Liver (tissue), 9 donors: Measurements from ENCODE around the gene PPP1R1A. TPM values are rescaled to one million over a fixed set of nuclear protein-coding genes. Genes with fewer than 3 reads are reported as not detected.

Source experiments
- DNase-seq: peaks from one replicate; pipeline ENCODE4 v3.0.0-alpha.2; 2017; ENCODE audit warnings: low spot score
- H3K27ac ChIP-seq, 2 donors: one replicate each; pipeline ENCODE4 v1.7.0; 2013; ENCODE audit warnings: inconsistent platforms in 2 of 2, low read length in 2 of 2, control low read depth in 1 of 2, low read depth in 1 of 2, mild to moderate bottlenecking in 1 of 2
- H3K27me3 ChIP-seq, 4 donors: one replicate each; pipeline versions ENCODE4 v1.6.1 to v1.7.0; 2013; ENCODE audit warnings: low read length in 3 of 4, inconsistent platforms in 1 of 4, mild to moderate bottlenecking in 1 of 4, moderate library complexity in 1 of 4; ENCODE audit not compliant: control insufficient read depth in 4 of 4, insufficient read depth in 4 of 4
- H3K36me3 ChIP-seq, 4 donors: one replicate each; pipeline versions ENCODE4 v1.6.1 to v1.7.0; 2013; ENCODE audit warnings: low read length in 3 of 4, mild to moderate bottlenecking in 3 of 4, low read depth in 1 of 4, moderate library complexity in 1 of 4; ENCODE audit not compliant: control insufficient read depth in 4 of 4, insufficient read depth in 3 of 4
- H3K4me1 ChIP-seq, 4 donors: one replicate each; pipeline versions ENCODE4 v1.6.1 to v1.7.0; 2013; ENCODE audit warnings: low read length in 3 of 4, mild to moderate bottlenecking in 3 of 4, moderate library complexity in 1 of 4; ENCODE audit not compliant: control insufficient read depth in 4 of 4, insufficient read depth in 4 of 4
- H3K4me3 ChIP-seq, 3 donors: one replicate each; pipeline versions ENCODE4 v1.6.1 to v1.7.0; 2013; ENCODE audit warnings: low read length in 3 of 3, control low read depth in 1 of 3, low read depth in 1 of 3, mild to moderate bottlenecking in 1 of 3
- H3K9ac ChIP-seq, 2 donors: one replicate each; pipeline ENCODE4 v1.7.0; 2013; ENCODE audit warnings: low read length in 2 of 2, mild to moderate bottlenecking in 2 of 2, moderate library complexity in 2 of 2, control low read depth in 1 of 2, low read depth in 1 of 2
- H3K9me3 ChIP-seq, 4 donors: one replicate each; pipeline versions ENCODE4 v1.6.1 to v1.7.0; 2013; ENCODE audit warnings: low read length in 3 of 4; ENCODE audit not compliant: control insufficient read depth in 4 of 4
- EGR1 ChIP-seq, 2 donors: IDR thresholded peaks; 2 replicates each; pipeline ENCODE4 v1.6.1; 2016 to 2018; ENCODE audit warnings: antibody characterized with exemption in 2 of 2, low read depth in 2 of 2
- FOXA1 ChIP-seq: IDR thresholded peaks from 2 replicates; pipeline ENCODE4 v1.6.1; 2016; ENCODE audit warnings: antibody characterized with exemption
- FOXA2 ChIP-seq: IDR thresholded peaks from 2 replicates; pipeline ENCODE4 v1.6.1; 2016; ENCODE audit warnings: antibody characterized with exemption
- GABPA ChIP-seq, 2 donors: IDR thresholded peaks in 1 of 2; conservative IDR thresholded peaks in 1 of 2; 2 replicates each; pipeline ENCODE4 v1.6.1; 2016; ENCODE audit warnings: antibody characterized with exemption in 2 of 2, mild to moderate bottlenecking in 1 of 2, moderate library complexity in 1 of 2
- HNF4A ChIP-seq, 2 donors: conservative IDR thresholded peaks; 2 replicates each; pipeline ENCODE4 v1.6.1; 2016; ENCODE audit warnings: antibody characterized with exemption in 2 of 2, mild to moderate bottlenecking in 2 of 2
- HNF4G ChIP-seq: IDR thresholded peaks from 2 replicates; pipeline ENCODE4 v1.6.1; 2016; ENCODE audit warnings: antibody characterized with exemption
- JUND ChIP-seq, 2 donors: IDR thresholded peaks; 2 replicates each; pipeline ENCODE4 v1.6.1; 2016; ENCODE audit warnings: antibody characterized with exemption in 2 of 2
- MAX ChIP-seq: IDR thresholded peaks from 2 replicates; pipeline ENCODE4 v1.6.1; 2016; ENCODE audit warnings: antibody characterized with exemption
- NR2F2 ChIP-seq: IDR thresholded peaks from 2 replicates; pipeline ENCODE4 v1.6.1; 2016; ENCODE audit warnings: antibody characterized with exemption
- RAD21 ChIP-seq, 2 donors: IDR thresholded peaks; 2 replicates each; pipeline ENCODE4 v1.6.1; 2016; ENCODE audit warnings: antibody characterized with exemption in 2 of 2, mild to moderate bottlenecking in 2 of 2
- REST ChIP-seq: IDR thresholded peaks from 2 replicates; pipeline ENCODE4 v1.6.1; 2016; ENCODE audit warnings: antibody characterized with exemption, mild to moderate bottlenecking
- RXRA ChIP-seq, 2 donors: IDR thresholded peaks; 2 replicates each; pipeline ENCODE4 v1.6.1; 2017 to 2018; ENCODE audit warnings: antibody characterized with exemption in 2 of 2, mild to moderate bottlenecking in 1 of 2
- SP1 ChIP-seq: IDR thresholded peaks from 2 replicates; pipeline ENCODE4 v1.6.1; 2018; ENCODE audit warnings: antibody characterized with exemption, mild to moderate bottlenecking
- TAF1 ChIP-seq: conservative IDR thresholded peaks from 2 replicates; pipeline ENCODE4 v1.6.1; 2016; ENCODE audit warnings: antibody characterized with exemption, mild to moderate bottlenecking
- YY1 ChIP-seq: IDR thresholded peaks from 2 replicates; pipeline ENCODE4 v1.6.1; 2016; ENCODE audit warnings: antibody characterized with exemption, mild to moderate bottlenecking
- ZBTB33 ChIP-seq: IDR thresholded peaks from 2 replicates; pipeline ENCODE4 v1.6.1; 2016; ENCODE audit warnings: antibody characterized with exemption
- WGBS: extraction: QIAGEN DNeasy Blood & Tissue Kit; methylation state at CpG from one replicate; pipeline ENCODE4 v1.1.7; 2013; 5-methylcytosine and 5-hydroxymethylcytosine counted together
- polyA plus RNA-seq, 2 donors: library from polyadenylated mRNA; stranded (reverse) in 1 of 2; unstranded in 1 of 2; fragments of 200-250 nt in 1 of 2; fragments of >200 nt in 1 of 2; fragmentation: Nextera tagmentation in 1 of 2; extraction: Ambion mirVana in 1 of 2; gene quantifications; one replicate each; pipeline versions ENCODE4 v1.2.1 to v1.2.3, GENCODE V29; 2013 to 2015
- total RNA-seq, 2 donors: library from RNA; depleted of rRNA; stranded (reverse); fragments of >200 nt; gene quantifications; one replicate each; pipeline ENCODE4 v1.2.3, GENCODE V29; 2014
- donor health status: healthy.
- donor health status: healthy.
- donor health status: healthy.
- donor health status: healthy.
- donor health status: healthy.

Gene PPP1R1A
- total and polyA plus RNA-seq, 4 donors, result 8.1 to 182 (median 43.8) TPM

GRCh38 chr12:54566792-54567191 is 21.7 kb downstream of the PPP1R1A start (continued):
- TF ChIP-seq RXRA (IDR thresholded peaks at IDR 0.05), result no peak

GRCh38 chr12:54565986-54566544 is 22.4 kb downstream of the PPP1R1A start:
- 66% methylated on average over 3 of the region's 3 CpGs for WGBS
- Histone ChIP-seq H3K4me3 (no peak overlapping the region), H3K27me3 (peaks cover 0 to under 1% (median 0%) of the 10 kb centered on the region in 4 donors), H3K9me3 (no peaks in the 10 kb centered on the region), H3K27ac (no peak overlapping the region), H3K4me1 (no peaks in the 10 kb centered on the region), H3K36me3 (no peaks in the 10 kb centered on the region), H3K9ac (no peak overlapping the region)
- DNase-seq, result no peak
- TF ChIP-seq GABPA (IDR thresholded peaks at IDR 0.05 in 1 of 2, conservative IDR thresholded peaks at IDR 0.05 in 1 of 2) (no peak), NR2F2 (no peak)

GRCh38 chr12:54565310-54565985 is 23.0 kb downstream of the PPP1R1A start:
- no peak for DNase-seq
- Histone ChIP-seq H3K9me3 (no peaks in the 10 kb centered on the region), H3K36me3 (no peaks in the 10 kb centered on the region), H3K4me1 (no peaks in the 10 kb centered on the region), H3K4me3 (no peak overlapping the region), H3K27me3 (peaks cover 0 to 4% (median 0%) of the 10 kb centered on the region in 4 donors), H3K9ac (no peak overlapping the region), H3K27ac (no peak overlapping the region)
- TF ChIP-seq FOXA2 (no peak), HNF4A (conservative IDR thresholded peaks at IDR 0.05) (no peak), TAF1 (no peak), FOXA1 (no peak), SP1 (no peak), RXRA (IDR thresholded peaks at IDR 0.05) (no peak), GABPA (IDR thresholded peaks at IDR 0.05 in 1 of 2, conservative IDR thresholded peaks at IDR 0.05 in 1 of 2) (no peak), EGR1 (IDR thresholded peaks at IDR 0.05; ENCODE audit: low read depth in 2 of 2) (no peak), JUND (IDR thresholded peaks at IDR 0.05) (no peak), YY1 (no peak), RAD21 (IDR thresholded peaks at IDR 0.05) (no peak), MAX (no peak), HNF4G (no peak), ZBTB33 (no peak), REST (no peak)
- 58% methylated on average over 10 of the region's 10 CpGs for WGBS
